Activated B cell treated with CpG ODN at 0.5 μM for 24 hours (primary cell): ENCODE results near the gene MLNR. TPM values are rescaled to one million over a fixed set of nuclear protein-coding genes. Genes with fewer than 3 reads are reported as not detected.

Experiments used
- ATAC-seq: fragments of 200-7000 bp; cut with Tn5 transposase; one replicate; pipeline ENCODE4 v1.10.0; 2021; ENCODE audit warnings: low read depth, mild to moderate bottlenecking, moderate library complexity
- CTCF ChIA-PET: fragments of 350-600 bp; sonication (Branson Sonifier 250); formaldehyde crosslinking; loops from one replicate; lab custom pipeline; 2021; ENCODE audit warnings: antibody characterized with exemption; lab: Charles Lee
- POLR2A ChIA-PET: fragments of 350-600 bp; sonication (Branson Sonifier 250); formaldehyde crosslinking; loops from one replicate; lab custom pipeline; 2021; ENCODE audit warnings: antibody characterized with exemption; lab: Charles Lee
- DNase-seq: peaks from one replicate; pipeline ENCODE4 v3.0.0; 2022
- H3K27ac Mint-ChIP-seq: one replicate; pipeline ENCODE4 v1.8.0; 2020; ENCODE audit warnings: mixed read lengths
- H3K27me3 Mint-ChIP-seq: one replicate; pipeline ENCODE4 v1.8.0; 2021; ENCODE audit warnings: mixed read lengths
- H3K36me3 Mint-ChIP-seq: one replicate; pipeline ENCODE4 v1.8.0; 2021; ENCODE audit warnings: low read depth, mixed read lengths
- H3K4me1 Mint-ChIP-seq: one replicate; pipeline ENCODE4 v1.8.0; 2021; ENCODE audit warnings: mixed read lengths
- H3K4me3 Mint-ChIP-seq: one replicate; pipeline ENCODE4 v1.8.0; 2020; ENCODE audit warnings: mild to moderate bottlenecking, mixed read lengths
- H3K9me3 Mint-ChIP-seq: one replicate; pipeline ENCODE4 v1.8.0; 2020; ENCODE audit warnings: mixed read lengths
- intact Hi-C: fragments of 100-400 bp; cut with micrococcal nuclease; formaldehyde crosslinking; loops from one replicate; pipeline ENCODE4 v1.15.1; 2024
- total RNA-seq: library from RNA; stranded (reverse); gene quantifications from 2 replicates; pipeline ENCODE4 v1.2.3, GENCODE V29; 2022
- TF ChIP-seq, protein P1 (sequence below): fragments of 200-600 bp; IDR thresholded peaks from one replicate; pipeline ENCODE4 v1.8.0; 2022; ENCODE audit warnings: antibody characterized with exemption, mild to moderate bottlenecking

The MLNR gene
- total RNA-seq, 1 donor from 2014 or later, result not detected

DNA sequence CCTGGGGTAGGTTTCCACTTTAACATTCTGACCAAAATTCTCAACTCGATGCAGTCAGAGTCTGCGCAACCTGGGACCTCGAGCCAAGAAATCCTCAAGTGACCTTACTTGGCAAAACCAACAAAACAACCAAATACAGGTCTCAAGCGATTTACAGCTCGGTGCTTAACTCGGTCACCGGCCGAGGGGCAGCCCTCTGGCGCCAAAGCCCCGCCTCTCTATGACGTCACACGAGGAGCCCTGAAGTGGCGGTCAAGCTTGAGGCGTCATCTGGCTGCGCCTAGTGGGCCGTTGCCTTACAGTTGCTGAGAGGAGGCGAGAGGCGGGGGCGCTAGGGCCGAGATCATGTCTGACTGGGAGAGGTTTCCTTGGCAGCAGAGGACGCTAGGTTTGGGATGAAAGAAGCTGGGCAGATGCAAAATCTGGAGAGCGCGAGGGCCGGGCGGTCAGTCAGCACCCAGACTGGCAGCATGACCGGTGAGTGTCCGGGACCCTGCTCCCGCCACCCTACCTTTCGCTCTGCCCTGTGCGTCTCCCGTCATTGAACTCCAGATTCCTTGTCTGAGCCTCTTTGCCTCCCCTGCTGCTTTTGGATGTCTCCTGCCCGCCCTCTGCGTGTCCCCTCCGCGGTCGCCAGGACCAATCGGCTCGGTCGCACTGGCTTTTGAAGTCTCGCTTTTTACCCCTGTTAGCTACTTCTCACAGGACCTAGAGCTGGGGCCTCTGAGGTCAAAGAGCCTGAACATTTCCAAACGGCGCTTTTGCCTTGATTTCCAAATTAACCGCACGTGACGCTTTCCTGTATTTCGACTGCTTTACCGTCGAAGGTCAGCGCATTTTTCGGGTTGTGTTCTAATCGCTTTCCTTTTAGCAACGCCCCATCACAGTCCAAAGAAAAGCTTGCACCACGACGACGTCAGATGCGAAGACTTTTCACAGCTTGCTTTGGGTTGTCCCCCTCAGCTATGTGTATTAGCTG is 27.8 kb downstream of the MLNR start, which contains the start of gene CDADC1:
Gene CDADC1 (plus strand): TSS at position 283 of the 979 bp plus-strand sequence. CDS start 113 bp downstream, at position 396.
- CTCF ChIA-PET, result interaction anchor here (0.8 to 1.1 kb wide), 3 partner anchors 16 to 33 kb away, joined by 3 to 4 read pairs (median 3); no protein-coding TSS in a partner anchor
- ATAC-seq (peak; percentile 95), DNase-seq (peak; percentile 89)
- Mint-ChIP-seq H3K27ac (peak within 1 kb of the TSS; percentile 94), H3K9me3 (no peaks in the 10 kb centered on the region), H3K36me3 (peaks cover 24% of the 10 kb centered on the region), H3K27me3 (no peaks in the 10 kb centered on the region), H3K4me1 (peaks cover 22% of the 10 kb centered on the region), H3K4me3 (peak within 1 kb of the TSS; percentile 99)
- POLR2A ChIA-PET, result interaction anchor here (0.5 to 2.0 kb wide), 9 partner anchors 10 to 1265 kb away, joined by 3 to 12 read pairs (median 3); partner anchors contain the start of genes KPNA3 and SPRYD7
- intact Hi-C loops, result loop anchor here (1.0 to 5.0 kb wide), 4 partner anchors 8 to 544 kb away; partner anchors contain the start of genes CAB39L, KPNA3 and SETDB2
- TF ChIP-seq, protein P1, sequence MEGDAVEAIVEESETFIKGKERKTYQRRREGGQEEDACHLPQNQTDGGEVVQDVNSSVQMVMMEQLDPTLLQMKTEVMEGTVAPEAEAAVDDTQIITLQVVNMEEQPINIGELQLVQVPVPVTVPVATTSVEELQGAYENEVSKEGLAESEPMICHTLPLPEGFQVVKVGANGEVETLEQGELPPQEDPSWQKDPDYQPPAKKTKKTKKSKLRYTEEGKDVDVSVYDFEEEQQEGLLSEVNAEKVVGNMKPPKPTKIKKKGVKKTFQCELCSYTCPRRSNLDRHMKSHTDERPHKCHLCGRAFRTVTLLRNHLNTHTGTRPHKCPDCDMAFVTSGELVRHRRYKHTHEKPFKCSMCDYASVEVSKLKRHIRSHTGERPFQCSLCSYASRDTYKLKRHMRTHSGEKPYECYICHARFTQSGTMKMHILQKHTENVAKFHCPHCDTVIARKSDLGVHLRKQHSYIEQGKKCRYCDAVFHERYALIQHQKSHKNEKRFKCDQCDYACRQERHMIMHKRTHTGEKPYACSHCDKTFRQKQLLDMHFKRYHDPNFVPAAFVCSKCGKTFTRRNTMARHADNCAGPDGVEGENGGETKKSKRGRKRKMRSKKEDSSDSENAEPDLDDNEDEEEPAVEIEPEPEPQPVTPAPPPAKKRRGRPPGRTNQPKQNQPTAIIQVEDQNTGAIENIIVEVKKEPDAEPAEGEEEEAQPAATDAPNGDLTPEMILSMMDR, result no peak

DNA sequence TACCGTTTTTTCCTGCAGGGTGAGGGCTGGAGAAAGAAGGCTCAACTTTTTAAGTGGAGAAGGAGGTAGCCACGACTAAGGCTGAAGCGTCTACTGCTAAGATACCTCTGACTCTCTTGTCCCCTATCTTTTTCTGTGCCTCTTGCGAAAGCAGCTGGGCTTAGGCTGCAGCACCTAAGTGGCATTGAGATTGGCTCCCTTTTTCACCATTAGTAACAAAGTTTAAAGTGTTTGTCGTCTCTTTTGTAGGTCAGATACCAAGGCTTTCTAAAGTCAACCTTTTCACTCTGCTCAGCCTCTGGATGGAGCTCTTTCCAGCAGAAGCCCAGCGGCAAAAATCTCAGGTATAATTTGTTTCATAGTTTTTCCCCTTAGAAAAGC is 28.5 kb downstream of the MLNR start:
- no peak for ATAC-seq
- CTCF ChIA-PET, result interaction anchor here (1.1 kb wide), 1 partner anchor 32 kb away, joined by 4 read pairs; no protein-coding TSS in a partner anchor
- no peaks in the 10 kb centered on the region for H3K27me3 Mint-ChIP-seq
- peaks cover 25% of the 10 kb centered on the region for H3K4me1 Mint-ChIP-seq
- POLR2A ChIA-PET, result interaction anchor here (0.6 to 2.0 kb wide), 5 partner anchors 9 to 688 kb away, joined by 3 to 12 read pairs (median 4); partner anchors contain the start of genes KPNA3 and SPRYD7
- DNase-seq, result no peak
- intact Hi-C loops, result loop anchor here (5.0 kb wide), 2 partner anchors 194 to 544 kb away; partner anchors contain the start of genes CAB39L, KPNA3 and SETDB2
- H3K36me3 Mint-ChIP-seq, result peaks cover 24% of the 10 kb centered on the region
- TF ChIP-seq, protein P1, result no peak
- H3K4me3 Mint-ChIP-seq, result peak overlapping the region; percentile 99
- no peaks in the 10 kb centered on the region for H3K9me3 Mint-ChIP-seq
- H3K27ac Mint-ChIP-seq, result peak overlapping the region; percentile 94

- Mint-ChIP-seq H3K9me3 (no peaks in the 10 kb centered on the region), H3K27ac (no peak overlapping the region), H3K4me1 (peaks cover 25% of the 10 kb centered on the region), H3K27me3 (no peaks in the 10 kb centered on the region), H3K4me3 (no peak overlapping the region), H3K36me3 (peaks cover 43% of the 10 kb centered on the region)
- ATAC-seq (no peak), DNase-seq (no peak)
- TF ChIP-seq, protein P1, result no peak
- intact Hi-C loops, result no loop called here
- CTCF ChIA-PET, result no interaction called here
- POLR2A ChIA-PET, result no interaction called here
Measured at GRCh38 chr13:49251326-49251725, 31.2 kb downstream of the MLNR start.

GRCh38 chr13:49253310-49253709 is 33.2 kb downstream of the MLNR start:
- Mint-ChIP-seq H3K9me3 (no peaks in the 10 kb centered on the region), H3K4me1 (peaks cover 25% of the 10 kb centered on the region), H3K27me3 (no peaks in the 10 kb centered on the region), H3K36me3 (peaks cover 41% of the 10 kb centered on the region), H3K27ac (no peak overlapping the region), H3K4me3 (no peak overlapping the region)
- TF ChIP-seq, protein P1, result no peak
- ChIA-PET CTCF (no interaction called here), POLR2A (no interaction called here)
- intact Hi-C loops, result no loop called here
- ATAC-seq (no peak), DNase-seq (no peak)

- Mint-ChIP-seq H3K27me3 (no peaks in the 10 kb centered on the region), H3K9me3 (no peaks in the 10 kb centered on the region), H3K27ac (no peak overlapping the region), H3K4me3 (no peak overlapping the region), H3K4me1 (peaks cover 21% of the 10 kb centered on the region), H3K36me3 (peaks cover 41% of the 10 kb centered on the region)
- intact Hi-C loops, result no loop called here
- TF ChIP-seq, protein P1, result no peak
- ChIA-PET CTCF (no interaction called here), POLR2A (no interaction called here)
- DNase-seq, result no peak
- no peak for ATAC-seq
Measured at GRCh38 chr13:49254007-49254406, 33.9 kb downstream of the MLNR start.
